GM19043 (cell line): Measurements from ENCODE around the gene SKI.

ENCODE experiments used
- ATAC-seq: cut with Tn5 transposase; IDR thresholded peaks from one replicate; pipeline ENCODE4 v1.9.1; 2021; ENCODE audit warnings: low read depth; ENCODE audit not compliant: unreplicated experiment

Gene SKI

GRCh38 chr1:2272686-2273400 is 44.7 kb downstream of the SKI start:
- no peak for ATAC-seq

GRCh38 chr1:2273401-2274090 is 45.4 kb downstream of the SKI start:
- no peak for ATAC-seq

GRCh38 chr1:2274231-2274928 is 46.3 kb downstream of the SKI start:
- ATAC-seq: no peak

- ATAC-seq: no peak
These were observed 46.9 kb downstream of the SKI start for GRCh38 chr1:2274929-2275475.

GRCh38 chr1:2275796-2276536 is 47.8 kb downstream of the SKI start:
- ATAC-seq: no peak

GRCh38 chr1:2276803-2277580 is 48.9 kb downstream of the SKI start:
- no peak for ATAC-seq

GRCh38 chr1:2277741-2278488 is 49.8 kb downstream of the SKI start:
- ATAC-seq: no peak

GRCh38 chr1:2278591-2279209 is 50.6 kb downstream of the SKI start:
- no peak for ATAC-seq

- no peak for ATAC-seq
These were observed 51.1 kb downstream of the SKI start for GRCh38 chr1:2279210-2279639.

- no peak for ATAC-seq
These were observed 51.7 kb downstream of the SKI start for GRCh38 chr1:2279817-2280216.

- no peak for ATAC-seq
These were observed 54.6 kb downstream of the SKI start for GRCh38 chr1:2282556-2283270.

GRCh38 chr1:2283371-2283990 is 55.4 kb downstream of the SKI start:
- no peak for ATAC-seq

GRCh38 chr1:2283991-2284895 is 56.1 kb downstream of the SKI start:
- ATAC-seq: no peak

- ATAC-seq: no peak
These were observed 56.8 kb downstream of the SKI start for GRCh38 chr1:2284932-2285331.

- no peak for ATAC-seq
These were observed 58.8 kb downstream of the SKI start for GRCh38 chr1:2286923-2287322.

GRCh38 chr1:2287649-2288048 is 59.5 kb downstream of the SKI start:
- no peak for ATAC-seq

- no peak for ATAC-seq
These were observed 60.2 kb downstream of the SKI start for GRCh38 chr1:2288311-2288710.
